ENCODE measurements around the gene CACFD1.

DNA sequence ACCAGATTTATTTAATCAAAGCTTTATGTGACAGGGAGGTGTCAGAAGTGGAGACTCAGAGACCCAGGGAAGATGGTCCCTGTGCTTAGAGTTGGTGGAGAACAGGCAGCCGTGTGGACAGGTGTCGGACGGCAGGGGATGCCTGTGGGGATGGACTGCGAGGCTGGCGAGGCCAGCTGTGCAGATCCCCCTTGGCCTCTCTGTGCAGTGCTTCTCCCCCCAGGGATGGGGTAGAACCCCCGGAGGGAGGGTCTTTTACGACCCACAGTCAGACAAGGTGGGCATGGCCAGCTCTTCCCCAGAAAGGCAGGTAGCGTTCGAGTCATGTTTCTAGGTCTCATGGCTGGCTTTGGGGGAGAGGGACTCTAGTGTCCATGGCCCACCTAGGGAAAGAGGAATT lies 23.8 kb downstream of the CACFD1 start:
- TF ChIP-seq, protein P1, sequence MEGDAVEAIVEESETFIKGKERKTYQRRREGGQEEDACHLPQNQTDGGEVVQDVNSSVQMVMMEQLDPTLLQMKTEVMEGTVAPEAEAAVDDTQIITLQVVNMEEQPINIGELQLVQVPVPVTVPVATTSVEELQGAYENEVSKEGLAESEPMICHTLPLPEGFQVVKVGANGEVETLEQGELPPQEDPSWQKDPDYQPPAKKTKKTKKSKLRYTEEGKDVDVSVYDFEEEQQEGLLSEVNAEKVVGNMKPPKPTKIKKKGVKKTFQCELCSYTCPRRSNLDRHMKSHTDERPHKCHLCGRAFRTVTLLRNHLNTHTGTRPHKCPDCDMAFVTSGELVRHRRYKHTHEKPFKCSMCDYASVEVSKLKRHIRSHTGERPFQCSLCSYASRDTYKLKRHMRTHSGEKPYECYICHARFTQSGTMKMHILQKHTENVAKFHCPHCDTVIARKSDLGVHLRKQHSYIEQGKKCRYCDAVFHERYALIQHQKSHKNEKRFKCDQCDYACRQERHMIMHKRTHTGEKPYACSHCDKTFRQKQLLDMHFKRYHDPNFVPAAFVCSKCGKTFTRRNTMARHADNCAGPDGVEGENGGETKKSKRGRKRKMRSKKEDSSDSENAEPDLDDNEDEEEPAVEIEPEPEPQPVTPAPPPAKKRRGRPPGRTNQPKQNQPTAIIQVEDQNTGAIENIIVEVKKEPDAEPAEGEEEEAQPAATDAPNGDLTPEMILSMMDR (IDR thresholded peaks at IDR 0.05): no peak
- TF ChIP-seq EZH2 (IDR thresholded peaks at IDR 0.05; ENCODE audit: borderline replicate concordance, insufficient read depth, low read depth, low read length, poor library complexity, severe bottlenecking): no peak
